Fibroblast of mammary gland (primary cell): ENCODE data around the gene PPP6R3.

Experiments
- DNase-seq: peaks from one replicate; pipeline ENCODE4 v3.0.0-alpha.2; 2010; ENCODE audit warnings: low read depth
- H3K4me3 ChIP-seq: 2 replicates; pipeline ENCODE4 v1.5.1; 2011; ENCODE audit warnings: low read depth, mild to moderate bottlenecking, low read length, moderate library complexity; ENCODE audit not compliant: control insufficient read depth
- TF ChIP-seq, protein P1 (sequence below): conservative IDR thresholded peaks from 2 replicates; pipeline ENCODE4 v1.5.1; 2011; ENCODE audit warnings: low read depth, low read length, inconsistent platforms; ENCODE audit not compliant: control insufficient read depth, insufficient read depth

Gene PPP6R3

DNA sequence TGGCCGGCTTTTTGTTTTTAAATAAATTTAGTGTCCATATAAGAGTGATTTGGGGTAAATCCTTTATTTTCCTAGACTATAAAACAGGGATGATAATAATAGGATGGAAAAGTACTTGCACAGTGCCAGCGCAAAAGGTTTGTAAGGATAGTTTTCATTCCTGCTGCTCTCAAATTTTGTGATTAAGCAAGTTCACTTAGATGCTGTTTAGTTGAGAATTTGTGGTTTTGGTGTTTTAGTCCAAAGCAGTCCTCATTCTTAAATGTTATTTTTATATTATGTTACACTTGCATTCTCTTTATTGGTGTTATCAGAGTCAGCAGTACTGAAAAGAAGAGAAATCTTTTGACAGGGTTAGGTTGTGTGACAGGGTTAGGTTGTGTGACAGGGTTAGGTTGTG lies 47.9 kb downstream of the PPP6R3 start:
- DNase-seq: peak; percentile 17
- TF ChIP-seq, protein P1, sequence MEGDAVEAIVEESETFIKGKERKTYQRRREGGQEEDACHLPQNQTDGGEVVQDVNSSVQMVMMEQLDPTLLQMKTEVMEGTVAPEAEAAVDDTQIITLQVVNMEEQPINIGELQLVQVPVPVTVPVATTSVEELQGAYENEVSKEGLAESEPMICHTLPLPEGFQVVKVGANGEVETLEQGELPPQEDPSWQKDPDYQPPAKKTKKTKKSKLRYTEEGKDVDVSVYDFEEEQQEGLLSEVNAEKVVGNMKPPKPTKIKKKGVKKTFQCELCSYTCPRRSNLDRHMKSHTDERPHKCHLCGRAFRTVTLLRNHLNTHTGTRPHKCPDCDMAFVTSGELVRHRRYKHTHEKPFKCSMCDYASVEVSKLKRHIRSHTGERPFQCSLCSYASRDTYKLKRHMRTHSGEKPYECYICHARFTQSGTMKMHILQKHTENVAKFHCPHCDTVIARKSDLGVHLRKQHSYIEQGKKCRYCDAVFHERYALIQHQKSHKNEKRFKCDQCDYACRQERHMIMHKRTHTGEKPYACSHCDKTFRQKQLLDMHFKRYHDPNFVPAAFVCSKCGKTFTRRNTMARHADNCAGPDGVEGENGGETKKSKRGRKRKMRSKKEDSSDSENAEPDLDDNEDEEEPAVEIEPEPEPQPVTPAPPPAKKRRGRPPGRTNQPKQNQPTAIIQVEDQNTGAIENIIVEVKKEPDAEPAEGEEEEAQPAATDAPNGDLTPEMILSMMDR: no peak
- no peak overlapping the region for H3K4me3 ChIP-seq

DNA sequence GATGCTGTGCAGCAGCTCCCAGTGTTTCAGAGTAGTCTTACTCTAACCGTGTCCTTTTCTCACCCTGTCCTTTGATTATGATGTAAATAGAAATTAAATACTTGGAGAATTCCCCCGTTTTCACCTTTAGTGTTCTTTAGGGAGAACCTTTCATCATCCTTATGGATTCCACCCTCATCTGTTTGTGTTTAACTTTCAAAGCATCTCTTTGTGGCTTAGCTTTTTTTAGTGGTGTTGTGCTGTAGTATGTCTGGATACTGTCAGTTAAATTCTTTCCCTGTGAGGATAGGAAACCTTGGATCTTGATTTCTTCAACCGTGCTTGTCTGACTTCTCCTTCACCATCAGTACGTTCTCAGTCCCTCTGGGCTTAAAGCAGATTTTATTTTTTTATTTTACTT lies 48.5 kb downstream of the PPP6R3 start:
- no peak overlapping the region for H3K4me3 ChIP-seq
- TF ChIP-seq, protein P1: no peak
- peak; percentile 73 for DNase-seq

DNA sequence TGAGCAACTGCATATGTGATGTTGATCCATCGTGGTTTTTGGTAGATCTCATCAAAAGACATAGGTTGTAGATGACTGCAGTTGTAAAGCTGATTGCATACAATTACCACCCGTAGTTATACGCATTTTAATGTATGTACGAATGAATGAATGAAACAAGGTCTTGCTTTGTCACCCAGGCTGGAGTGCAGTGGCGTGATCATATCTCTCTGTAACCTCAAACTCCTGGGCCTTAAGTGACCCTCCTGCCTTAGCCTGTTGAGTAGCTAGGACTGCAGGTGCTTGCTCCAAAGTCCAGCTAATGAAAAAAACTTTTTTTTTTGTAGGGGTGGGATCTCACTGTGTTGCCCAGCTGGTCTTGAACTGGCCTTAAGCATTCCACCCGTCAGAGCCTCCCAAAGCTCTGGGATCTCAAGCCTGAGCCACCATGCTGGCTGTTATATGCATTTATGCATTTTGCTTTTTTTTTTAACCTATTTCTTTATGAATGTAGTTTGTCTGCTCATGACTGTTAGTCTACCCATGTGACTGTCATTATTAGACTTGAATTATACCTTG lies 53.5 kb downstream of the PPP6R3 start:
- H3K4me3 ChIP-seq: no peak overlapping the region
- no peak for DNase-seq
- TF ChIP-seq, protein P1: no peak

- TF ChIP-seq, protein P1: no peak
- DNase-seq: no peak
- H3K4me3 ChIP-seq: no peak overlapping the region
Measured at GRCh38 chr11:68517121-68517741, 56.7 kb downstream of the PPP6R3 start.

DNA sequence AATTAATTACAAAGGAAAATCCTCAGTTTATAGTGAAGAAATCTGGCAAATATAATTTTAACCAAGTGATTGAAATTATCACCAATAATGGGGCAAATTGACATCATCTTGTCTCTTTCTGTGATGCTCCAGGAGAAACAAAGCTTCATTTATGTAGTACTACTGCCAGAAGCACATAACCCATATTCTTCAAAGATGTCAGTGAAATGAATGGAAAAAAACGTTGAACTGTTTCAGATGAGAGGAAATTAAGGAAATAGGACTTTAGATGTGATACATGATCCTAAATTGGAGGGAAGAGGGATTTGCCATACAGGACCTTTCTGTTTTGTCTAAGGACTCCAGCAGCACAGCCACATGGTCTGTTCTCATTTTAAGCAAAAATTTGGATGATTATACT lies 57.6 kb downstream of the PPP6R3 start:
- H3K4me3 ChIP-seq: no peak overlapping the region
- DNase-seq: no peak
- TF ChIP-seq, protein P1: no peak

- no peak overlapping the region for H3K4me3 ChIP-seq
- DNase-seq: no peak
- TF ChIP-seq, protein P1: no peak
Measured at GRCh38 chr11:68521969-68522652, 61.6 kb downstream of the PPP6R3 start.

- TF ChIP-seq, protein P1: no peak
- no peak for DNase-seq
- no peak overlapping the region for H3K4me3 ChIP-seq
Measured at GRCh38 chr11:68523033-68523432, 62.5 kb downstream of the PPP6R3 start.
